Measurements from ENCODE around the gene CDK14.
"Not testable (repeated sequence)": the region's sequence is repeated elsewhere in the genome, so short reads cannot be mapped to it uniquely, and the experiment has no call there.

CDK14 gene

DNA sequence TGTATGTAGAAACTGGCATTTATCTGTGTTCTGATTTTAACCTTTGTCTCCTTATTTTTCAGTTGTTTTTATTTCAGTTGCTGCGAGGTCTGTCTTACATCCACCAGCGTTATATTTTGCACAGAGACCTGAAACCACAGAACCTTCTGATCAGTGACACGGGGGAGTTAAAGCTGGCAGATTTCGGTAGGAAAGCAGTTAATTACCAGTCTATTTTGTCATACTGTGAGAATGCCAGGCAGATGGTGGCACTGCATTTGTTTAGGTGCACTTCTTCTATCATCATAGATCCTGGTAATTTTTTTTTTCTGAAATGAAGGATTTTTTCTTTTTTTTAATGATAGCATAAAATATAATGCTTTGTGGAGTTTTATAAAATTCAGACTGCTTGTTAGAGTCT, 321.4 kb downstream of the CDK14 start:
- Histone ChIP-seq H3K4me1 (no peaks in the 10 kb centered on the region), H3K36me3 (no peaks in the 10 kb centered on the region), H3K9me3 (no peaks in the 10 kb centered on the region), H3K27me3 (no peaks in the 10 kb centered on the region), H3K4me3 (ENCODE audit: low read depth, low read length) (no peak overlapping the region)
- DNase-seq, result no peak
- TF ChIP-seq, protein P1, sequence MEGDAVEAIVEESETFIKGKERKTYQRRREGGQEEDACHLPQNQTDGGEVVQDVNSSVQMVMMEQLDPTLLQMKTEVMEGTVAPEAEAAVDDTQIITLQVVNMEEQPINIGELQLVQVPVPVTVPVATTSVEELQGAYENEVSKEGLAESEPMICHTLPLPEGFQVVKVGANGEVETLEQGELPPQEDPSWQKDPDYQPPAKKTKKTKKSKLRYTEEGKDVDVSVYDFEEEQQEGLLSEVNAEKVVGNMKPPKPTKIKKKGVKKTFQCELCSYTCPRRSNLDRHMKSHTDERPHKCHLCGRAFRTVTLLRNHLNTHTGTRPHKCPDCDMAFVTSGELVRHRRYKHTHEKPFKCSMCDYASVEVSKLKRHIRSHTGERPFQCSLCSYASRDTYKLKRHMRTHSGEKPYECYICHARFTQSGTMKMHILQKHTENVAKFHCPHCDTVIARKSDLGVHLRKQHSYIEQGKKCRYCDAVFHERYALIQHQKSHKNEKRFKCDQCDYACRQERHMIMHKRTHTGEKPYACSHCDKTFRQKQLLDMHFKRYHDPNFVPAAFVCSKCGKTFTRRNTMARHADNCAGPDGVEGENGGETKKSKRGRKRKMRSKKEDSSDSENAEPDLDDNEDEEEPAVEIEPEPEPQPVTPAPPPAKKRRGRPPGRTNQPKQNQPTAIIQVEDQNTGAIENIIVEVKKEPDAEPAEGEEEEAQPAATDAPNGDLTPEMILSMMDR (IDR thresholded peaks at IDR 0.05; ENCODE audit: low read depth, low read length), result no peak

DNA sequence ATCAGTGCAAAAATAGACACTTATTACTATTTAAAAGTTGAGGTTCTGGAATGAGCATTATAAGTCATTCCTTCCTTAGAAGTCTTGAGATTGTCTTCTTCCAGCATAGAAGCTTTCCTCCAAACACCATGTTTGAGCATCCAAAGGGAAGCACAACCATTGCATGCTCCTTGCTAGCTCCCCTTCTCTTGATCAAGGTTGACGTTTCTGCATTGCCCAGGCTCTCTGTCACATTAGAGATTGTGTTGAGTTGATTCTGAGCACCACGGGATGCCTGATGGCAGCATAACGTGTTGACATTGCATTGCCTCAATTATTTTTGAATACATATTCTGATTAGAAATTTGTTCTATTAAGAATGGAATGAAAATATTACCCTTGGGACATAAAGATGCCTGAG, 322.2 kb downstream of the CDK14 start:
- TF ChIP-seq, protein P1 (IDR thresholded peaks at IDR 0.05; ENCODE audit: low read depth, low read length), result no peak
- H3K27me3 ChIP-seq, result no peaks in the 10 kb centered on the region
- no peaks in the 10 kb centered on the region for H3K9me3 ChIP-seq
- H3K36me3 ChIP-seq, result no peaks in the 10 kb centered on the region
- DNase-seq, result no peak
- H3K4me3 ChIP-seq (ENCODE audit: low read depth, low read length), result no peak overlapping the region
- H3K4me1 ChIP-seq, result no peaks in the 10 kb centered on the region

DNA sequence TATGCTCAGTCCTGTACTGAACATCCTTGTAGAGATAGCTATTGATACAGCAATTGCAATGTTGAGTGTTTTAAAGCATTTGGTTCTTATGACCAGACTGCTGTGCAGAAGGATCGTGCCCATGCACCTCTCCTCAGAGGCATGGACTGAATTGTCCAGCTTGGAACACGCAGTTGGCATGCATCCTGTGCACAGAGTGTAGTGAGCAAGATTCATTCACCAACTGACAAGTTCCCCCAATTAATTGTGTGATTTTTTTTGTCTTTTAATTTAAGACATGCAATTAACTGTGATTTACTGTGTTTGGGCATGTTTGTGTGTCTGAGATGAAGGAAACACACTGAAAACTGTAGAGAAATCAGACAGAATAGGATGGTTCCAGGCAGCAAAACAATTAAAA, 323.7 kb downstream of the CDK14 start:
- Histone ChIP-seq H3K27me3 (no peaks in the 10 kb centered on the region), H3K9me3 (no peaks in the 10 kb centered on the region), H3K4me3 (ENCODE audit: low read depth, low read length) (no peak overlapping the region), H3K4me1 (no peaks in the 10 kb centered on the region), H3K36me3 (no peaks in the 10 kb centered on the region)
- TF ChIP-seq, protein P1 (IDR thresholded peaks at IDR 0.05; ENCODE audit: low read depth, low read length), result no peak
- DNase-seq, result no peak

DNA sequence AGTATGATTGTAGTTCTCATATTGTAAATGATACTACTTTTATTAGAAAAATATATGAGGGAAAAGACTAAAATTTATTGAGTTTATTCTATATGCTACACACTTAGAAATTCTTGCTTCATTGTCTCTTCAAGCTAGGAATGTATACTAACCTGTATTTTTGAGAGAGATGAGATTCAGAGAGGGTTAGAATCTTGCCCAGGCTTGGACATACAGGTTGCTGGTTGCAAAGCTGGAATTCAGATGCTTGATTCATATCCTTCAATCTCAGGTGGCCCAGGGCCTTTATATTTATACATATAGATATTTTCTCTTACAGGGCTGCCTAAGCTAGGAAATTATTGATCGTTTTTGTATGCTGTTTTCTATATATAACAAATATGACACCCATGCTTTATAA, 324.2 kb downstream of the CDK14 start:
- Histone ChIP-seq H3K4me1 (no peaks in the 10 kb centered on the region), H3K27me3 (no peaks in the 10 kb centered on the region), H3K4me3 (ENCODE audit: low read depth, low read length) (no peak overlapping the region), H3K9me3 (no peaks in the 10 kb centered on the region), H3K36me3 (no peaks in the 10 kb centered on the region)
- TF ChIP-seq, protein P1 (IDR thresholded peaks at IDR 0.05; ENCODE audit: low read depth, low read length), result no peak
- DNase-seq, result no peak

DNA sequence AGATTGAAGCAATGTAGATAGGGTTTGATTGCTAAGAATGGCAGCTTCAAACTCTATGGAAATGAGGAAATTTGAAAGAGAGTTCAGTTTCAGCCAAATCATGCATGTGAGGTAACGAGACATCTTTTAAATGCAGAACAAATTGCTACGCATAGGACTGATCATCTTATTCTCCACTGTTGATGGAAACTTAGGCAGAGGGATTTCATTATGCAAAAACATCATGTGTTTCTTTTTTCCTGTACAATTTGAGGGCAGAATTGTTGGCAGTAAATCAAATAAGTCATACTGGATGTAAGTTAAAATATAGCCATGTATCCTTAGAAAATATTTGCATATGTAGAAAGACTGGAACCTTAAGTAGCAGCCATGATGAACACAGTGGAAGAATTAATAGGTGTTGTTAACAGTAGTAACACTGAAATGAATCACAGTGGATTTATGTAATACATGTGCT, 327.4 kb downstream of the CDK14 start:
- no peak overlapping the region for H3K4me3 ChIP-seq (ENCODE audit: low read depth, low read length)
- DNase-seq, result no peak
- H3K4me1 ChIP-seq, result no peaks in the 10 kb centered on the region
- H3K9me3 ChIP-seq, result no peaks in the 10 kb centered on the region
- no peaks in the 10 kb centered on the region for H3K36me3 ChIP-seq
- no peaks in the 10 kb centered on the region for H3K27me3 ChIP-seq
- TF ChIP-seq, protein P1 (IDR thresholded peaks at IDR 0.05; ENCODE audit: low read depth, low read length), result no peak

DNA sequence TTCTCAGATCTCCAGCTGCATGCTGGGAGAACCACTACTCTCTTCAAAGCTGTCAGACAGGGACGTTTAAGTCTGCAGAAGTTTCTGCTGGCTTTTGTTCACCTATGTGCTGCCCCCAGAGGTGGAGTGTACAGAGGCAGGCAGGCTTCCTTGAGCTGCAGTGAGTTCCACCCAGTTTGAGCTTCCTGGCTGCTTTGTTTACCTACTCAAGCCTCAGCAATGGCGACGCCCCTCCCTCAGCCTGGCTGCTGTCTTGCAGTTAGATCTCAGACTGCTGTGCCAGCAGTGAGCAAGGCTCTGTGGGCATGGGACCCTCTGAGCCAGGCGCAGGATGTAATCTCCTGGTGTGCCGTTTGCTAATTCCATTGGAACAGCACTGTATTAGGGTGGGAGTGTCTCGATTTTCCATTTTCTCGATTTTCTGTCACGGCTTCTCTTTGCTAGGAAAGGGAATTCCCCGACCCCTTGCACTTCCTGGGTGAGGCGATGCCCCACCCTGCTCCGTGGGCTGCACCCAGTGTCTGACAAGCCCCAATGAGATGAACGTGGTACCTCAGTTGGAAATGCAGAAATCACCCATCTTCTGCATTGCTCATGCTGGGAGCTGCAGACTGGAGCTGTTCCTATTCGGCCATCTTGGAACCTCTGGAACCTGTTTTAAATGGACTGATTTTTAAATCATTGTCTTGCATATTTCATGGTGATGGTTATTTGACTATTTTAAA, 332.7 kb downstream of the CDK14 start:
- DNase-seq; H3K9me3 ChIP-seq; H3K4me1 ChIP-seq; H3K4me3 ChIP-seq (ENCODE audit: low read depth, low read length); H3K36me3 ChIP-seq; H3K27me3 ChIP-seq: not testable (repeated sequence)

All from BE2C (cell line).